Activated naive CD8-positive, alpha-beta T cell treated with anti-CD3 and anti-CD28 coated beads for 36 hours (primary cell): ENCODE measurements around the gene FRMPD1. TPM values are rescaled to one million over a fixed set of nuclear protein-coding genes. Genes with fewer than 3 reads are reported as not detected.
"Not testable (repeated sequence)": the region's sequence is repeated elsewhere in the genome, so short reads cannot be mapped to it uniquely, and the experiment has no call there.

Source experiments
- DNase-seq: peaks from one replicate; pipeline ENCODE4 v3.0.0; 2021
- H3K27ac Mint-ChIP-seq: one replicate; pipeline ENCODE4 v1.8.0; 2022; ENCODE audit warnings: mild to moderate bottlenecking, moderate library complexity, mixed read lengths
- H3K27me3 Mint-ChIP-seq: one replicate; pipeline ENCODE4 v1.8.0; 2022; ENCODE audit warnings: mild to moderate bottlenecking, mixed read lengths
- H3K36me3 Mint-ChIP-seq: one replicate; pipeline ENCODE4 v1.8.0; 2021; ENCODE audit warnings: mild to moderate bottlenecking, mixed read lengths
- H3K4me1 Mint-ChIP-seq: one replicate; pipeline ENCODE4 v1.8.0; 2021; ENCODE audit warnings: mixed read lengths
- H3K4me3 Mint-ChIP-seq: one replicate; pipeline ENCODE4 v1.8.0; 2022; ENCODE audit warnings: mild to moderate bottlenecking, moderate library complexity, mixed read lengths
- H3K9me3 Mint-ChIP-seq: one replicate; pipeline ENCODE4 v1.8.0; 2022; ENCODE audit warnings: mixed read lengths
- total RNA-seq, 2 experiments: library from RNA; stranded (reverse); gene quantifications; one replicate each; pipeline ENCODE4 v1.2.3, GENCODE V29; 2021

Gene FRMPD1
- total RNA-seq, 2 experiments from 2014 or later, result not detected

DNA sequence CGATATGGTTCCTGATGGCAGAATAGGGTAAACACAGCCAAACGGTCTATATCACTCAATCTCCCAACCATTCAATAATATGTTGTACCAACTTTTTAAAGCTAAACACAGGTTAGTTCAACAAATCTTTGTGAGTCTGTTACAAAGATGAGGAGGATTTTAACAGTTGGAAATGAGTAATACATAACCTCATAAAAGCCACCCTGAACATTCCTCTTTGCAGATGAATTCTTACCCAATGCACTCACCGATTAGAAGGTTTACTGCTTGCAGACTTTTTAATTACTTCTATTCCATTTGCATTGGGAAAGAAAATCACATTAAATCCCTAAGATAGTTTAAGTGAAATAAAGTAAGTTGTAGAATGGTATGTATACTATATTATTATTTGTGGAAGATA is 79.5 kb downstream of the FRMPD1 start:
- Mint-ChIP-seq H3K9me3 (no peaks in the 10 kb centered on the region), H3K27me3 (no peaks in the 10 kb centered on the region), H3K36me3 (no peaks in the 10 kb centered on the region), H3K27ac (no peak overlapping the region), H3K4me3 (no peak overlapping the region), H3K4me1 (no peaks in the 10 kb centered on the region)
- no peak for DNase-seq

DNA sequence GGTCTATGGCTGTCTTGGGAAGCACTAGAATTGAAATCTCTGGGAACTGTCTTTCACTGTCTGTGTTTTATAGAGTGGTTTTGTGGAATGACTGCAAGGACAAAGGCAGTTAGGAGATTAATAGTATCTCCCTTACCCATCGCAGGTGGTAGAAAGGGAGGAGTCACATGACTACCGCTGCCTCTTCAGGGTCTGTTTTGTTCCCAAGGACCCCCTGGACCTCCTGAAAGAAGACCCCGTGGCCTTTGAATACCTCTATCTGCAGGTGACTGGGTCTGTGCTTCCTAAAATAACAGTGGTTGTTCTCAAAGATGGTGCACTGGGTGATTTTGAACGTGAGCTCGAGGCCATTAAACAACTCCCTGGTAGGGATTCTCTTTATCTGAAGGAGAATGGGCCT is 80.1 kb downstream of the FRMPD1 start:
- Mint-ChIP-seq H3K4me3 (no peak overlapping the region), H3K4me1 (no peaks in the 10 kb centered on the region), H3K27me3 (no peaks in the 10 kb centered on the region), H3K36me3 (no peaks in the 10 kb centered on the region), H3K27ac (no peak overlapping the region), H3K9me3 (no peaks in the 10 kb centered on the region)
- DNase-seq, result no peak

DNA sequence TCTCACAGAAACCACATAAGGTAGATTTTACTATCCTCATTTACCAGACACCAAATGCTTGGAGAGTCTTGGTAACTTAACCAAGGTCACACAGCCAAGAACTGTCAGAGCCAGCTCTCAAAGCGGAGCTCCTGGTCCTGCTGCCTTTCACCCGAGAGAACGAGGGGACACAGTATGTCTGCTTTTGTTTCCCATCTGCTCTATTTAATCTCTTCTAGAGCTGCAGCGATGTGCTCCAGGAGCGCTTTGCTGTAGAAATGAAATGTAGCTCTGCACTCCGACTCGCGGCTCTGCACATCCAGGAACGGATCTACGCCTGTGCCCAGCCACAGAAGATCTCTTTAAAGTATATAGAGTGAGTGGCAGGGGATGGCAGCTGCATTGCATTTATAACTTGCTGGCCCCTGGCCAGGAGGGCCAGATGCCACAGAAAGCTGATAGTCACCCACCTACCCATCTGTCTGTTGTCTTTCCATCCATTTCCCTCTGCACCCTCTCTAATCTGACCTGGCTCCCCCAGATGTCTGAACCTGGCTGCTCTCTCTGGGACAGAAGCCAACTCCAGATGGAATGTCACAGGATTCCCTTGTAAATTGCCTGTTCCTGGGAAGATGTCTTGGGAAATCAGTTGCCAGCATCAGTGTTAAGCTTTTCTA is 81.5 kb downstream of the FRMPD1 start:
- H3K4me1 Mint-ChIP-seq, result no peaks in the 10 kb centered on the region
- no peaks in the 10 kb centered on the region for H3K36me3 Mint-ChIP-seq
- no peaks in the 10 kb centered on the region for H3K9me3 Mint-ChIP-seq
- DNase-seq, result no peak
- H3K27ac Mint-ChIP-seq, result no peak overlapping the region
- H3K27me3 Mint-ChIP-seq, result no peaks in the 10 kb centered on the region
- H3K4me3 Mint-ChIP-seq, result no peak overlapping the region

DNA sequence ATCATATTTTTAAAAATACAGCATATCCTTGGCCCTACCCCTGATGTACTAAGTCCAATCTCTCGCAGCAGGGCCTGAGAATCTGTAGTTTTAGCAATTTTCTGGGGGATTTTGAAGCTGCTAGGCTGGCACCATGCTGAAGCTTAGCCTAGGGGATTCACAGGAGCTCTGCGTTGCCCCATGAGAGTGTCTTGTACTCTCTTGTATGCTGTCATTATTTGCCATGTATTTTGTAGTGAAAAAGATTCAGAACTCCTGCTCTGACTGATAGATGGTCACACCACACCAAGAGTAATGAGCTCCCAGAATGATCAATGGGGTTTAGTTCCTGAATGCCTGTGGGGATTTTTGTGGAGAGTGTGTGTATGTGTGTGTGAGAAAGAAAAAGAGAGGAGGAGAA is 82.2 kb downstream of the FRMPD1 start:
- no peaks in the 10 kb centered on the region for H3K4me1 Mint-ChIP-seq
- no peak overlapping the region for H3K27ac Mint-ChIP-seq
- H3K27me3 Mint-ChIP-seq, result no peaks in the 10 kb centered on the region

DNA sequence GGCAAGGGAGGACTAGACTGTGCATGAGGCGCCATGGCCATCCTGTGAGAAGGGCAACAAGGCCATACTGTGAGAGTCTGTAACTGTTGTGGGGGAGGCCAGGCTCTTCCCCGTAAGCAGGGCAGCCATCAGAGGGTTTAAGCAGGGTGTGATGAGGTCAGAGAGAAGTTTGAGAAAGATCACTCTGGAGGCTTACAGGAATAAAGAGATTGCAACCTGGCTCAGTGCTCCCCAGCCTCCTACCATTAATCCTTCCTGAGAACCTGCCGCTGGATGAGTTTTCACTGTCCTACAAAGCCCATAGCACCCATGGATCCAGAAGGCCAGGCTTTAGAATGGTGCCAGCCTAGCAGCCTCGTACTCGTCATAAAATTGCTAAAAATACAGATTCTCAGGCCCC is 88.5 kb downstream of the FRMPD1 start:
- H3K4me1 Mint-ChIP-seq, result no peaks in the 10 kb centered on the region
- DNase-seq, result no peak
- H3K27me3 Mint-ChIP-seq, result no peaks in the 10 kb centered on the region
- H3K4me3 Mint-ChIP-seq, result no peak overlapping the region
- H3K27ac Mint-ChIP-seq, result no peak overlapping the region
- H3K36me3 Mint-ChIP-seq, result no peaks in the 10 kb centered on the region
- H3K9me3 Mint-ChIP-seq, result no peaks in the 10 kb centered on the region

More for the DNA sequence above, 82.2 kb downstream of the FRMPD1 start:
- DNase-seq, result no peak
- H3K9me3 Mint-ChIP-seq, result no peaks in the 10 kb centered on the region
- no peak overlapping the region for H3K4me3 Mint-ChIP-seq
- no peaks in the 10 kb centered on the region for H3K36me3 Mint-ChIP-seq

DNA sequence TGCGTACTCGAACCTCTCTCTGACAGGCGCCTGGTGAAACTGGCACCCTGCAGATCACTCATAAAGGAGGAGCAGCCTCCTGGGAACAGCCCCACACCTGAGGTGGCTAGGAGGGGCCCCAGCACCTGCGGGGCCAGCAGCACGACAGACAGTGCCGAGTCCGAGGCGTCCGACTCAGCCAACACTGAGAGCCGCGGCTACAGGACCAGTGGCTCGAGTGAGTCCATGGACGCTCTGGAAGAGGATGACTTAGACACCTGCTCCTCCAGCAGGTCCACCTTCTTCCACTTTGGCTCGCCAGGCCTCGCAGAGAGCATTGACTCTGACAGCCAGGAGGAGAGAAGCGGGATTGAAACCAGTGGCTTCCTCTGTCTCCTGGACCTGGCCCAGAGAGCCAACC is 89.4 kb downstream of the FRMPD1 start:
- no peak overlapping the region for H3K27ac Mint-ChIP-seq
- no peaks in the 10 kb centered on the region for H3K27me3 Mint-ChIP-seq
- no peak for DNase-seq
- no peak overlapping the region for H3K4me3 Mint-ChIP-seq
- H3K36me3 Mint-ChIP-seq, result no peaks in the 10 kb centered on the region
- H3K9me3 Mint-ChIP-seq, result no peaks in the 10 kb centered on the region
- no peaks in the 10 kb centered on the region for H3K4me1 Mint-ChIP-seq

DNA sequence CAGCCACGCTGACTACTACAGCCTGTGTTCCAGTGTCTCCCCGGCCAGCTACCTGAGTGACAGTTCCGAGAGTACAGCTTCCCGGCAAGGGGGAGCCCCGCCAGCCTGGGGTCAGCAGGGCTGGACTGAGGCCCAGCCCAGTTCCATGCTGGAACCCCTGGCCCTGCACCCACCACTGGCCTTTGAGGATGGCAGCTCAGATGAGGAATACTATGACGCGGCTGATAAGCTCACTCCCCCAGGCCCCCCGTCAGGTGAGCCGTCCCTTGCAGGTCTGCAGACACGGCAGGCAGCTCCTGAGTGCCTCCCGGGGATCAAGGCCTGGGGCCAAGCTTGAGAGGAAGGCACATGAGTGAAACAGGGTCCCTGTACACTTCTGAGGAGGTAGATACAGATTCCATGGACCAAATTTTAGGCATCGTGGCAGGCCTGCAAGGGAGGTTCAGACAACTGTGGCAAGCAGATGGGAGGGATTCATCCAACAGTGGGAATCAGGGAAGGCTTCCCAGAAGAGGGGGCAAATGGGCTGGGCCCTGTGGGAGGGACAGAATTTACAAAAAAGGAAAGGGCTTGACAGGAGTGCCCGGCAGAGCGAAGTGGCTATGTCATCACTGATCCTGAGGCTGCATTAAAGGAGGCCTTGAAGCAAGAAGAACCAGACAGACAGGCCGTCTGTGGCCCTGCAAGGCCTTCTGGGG is 90.0 kb downstream of the FRMPD1 start:
- Mint-ChIP-seq H3K27ac (no peak overlapping the region), H3K4me1 (no peaks in the 10 kb centered on the region), H3K9me3 (no peaks in the 10 kb centered on the region), H3K27me3 (no peaks in the 10 kb centered on the region), H3K36me3 (no peaks in the 10 kb centered on the region), H3K4me3 (no peak overlapping the region)
- DNase-seq, result no peak

DNA sequence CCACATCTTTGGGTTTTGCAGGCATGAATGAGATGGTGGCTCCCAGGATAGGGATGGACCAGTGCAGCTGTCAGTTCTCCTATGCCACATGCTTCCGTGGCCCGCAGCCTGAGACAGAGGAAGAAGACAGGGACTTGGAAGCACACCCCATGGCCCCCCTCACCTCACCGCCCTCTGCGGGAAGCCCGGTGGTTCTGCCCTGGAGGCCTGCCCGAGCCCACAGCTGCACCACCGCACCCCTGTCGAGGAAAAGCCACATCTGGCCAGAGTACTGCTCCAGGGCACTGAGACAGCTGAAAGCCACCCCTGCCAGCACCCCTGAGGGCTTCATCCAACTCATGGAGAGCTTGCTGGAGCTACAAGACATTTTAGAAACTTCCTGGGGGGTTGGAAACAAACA is 95.2 kb downstream of the FRMPD1 start:
- no peak for DNase-seq
- no peak overlapping the region for H3K27ac Mint-ChIP-seq
- no peaks in the 10 kb centered on the region for H3K9me3 Mint-ChIP-seq
- H3K36me3 Mint-ChIP-seq, result no peaks in the 10 kb centered on the region
- H3K27me3 Mint-ChIP-seq, result no peaks in the 10 kb centered on the region
- H3K4me3 Mint-ChIP-seq, result no peak overlapping the region
- H3K4me1 Mint-ChIP-seq, result peaks cover 3% of the 10 kb centered on the region

DNA sequence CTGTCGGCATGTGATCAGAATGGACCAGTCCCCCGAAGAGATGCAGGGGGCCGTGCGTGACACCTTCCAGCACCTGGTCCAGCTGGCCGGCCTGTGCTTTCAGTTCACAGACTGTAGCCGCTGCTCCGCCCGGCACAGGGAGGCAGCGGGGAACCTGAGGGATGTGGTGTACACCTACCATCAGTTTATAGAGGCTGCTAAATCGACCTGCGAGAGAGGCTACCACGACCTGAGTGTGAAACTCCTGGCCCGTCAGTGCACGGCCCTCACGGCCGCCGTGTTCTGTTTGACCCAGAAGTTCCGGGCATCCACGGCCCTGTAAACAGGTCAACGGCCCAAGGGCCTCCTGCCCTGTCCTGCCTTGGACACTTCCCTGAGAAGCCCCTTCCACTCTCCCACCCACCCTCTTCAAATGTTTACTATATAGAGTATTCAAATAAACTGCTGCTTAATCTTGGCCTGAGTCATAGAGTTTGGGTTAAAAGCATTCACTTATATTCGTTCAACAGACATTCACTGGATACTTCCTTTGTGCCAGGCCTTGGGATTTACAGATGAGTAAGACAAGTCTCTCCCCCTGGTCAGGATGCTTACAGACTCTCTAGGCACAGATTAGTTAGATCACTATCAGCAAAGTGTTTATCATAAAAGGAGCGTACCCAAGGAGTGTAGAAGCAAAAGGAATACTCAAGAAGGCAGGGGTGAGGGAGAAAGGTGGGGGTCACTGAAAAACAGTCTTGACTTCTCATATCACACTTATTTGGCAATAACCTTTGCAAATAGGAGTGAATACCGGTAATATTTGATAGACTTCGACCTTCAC is 95.9 kb downstream of the FRMPD1 start:
- Mint-ChIP-seq H3K27ac (no peak overlapping the region), H3K4me3 (no peak overlapping the region), H3K9me3 (no peaks in the 10 kb centered on the region), H3K36me3 (no peaks in the 10 kb centered on the region), H3K4me1 (peaks cover 3% of the 10 kb centered on the region), H3K27me3 (no peaks in the 10 kb centered on the region)
- DNase-seq, result no peak

DNA sequence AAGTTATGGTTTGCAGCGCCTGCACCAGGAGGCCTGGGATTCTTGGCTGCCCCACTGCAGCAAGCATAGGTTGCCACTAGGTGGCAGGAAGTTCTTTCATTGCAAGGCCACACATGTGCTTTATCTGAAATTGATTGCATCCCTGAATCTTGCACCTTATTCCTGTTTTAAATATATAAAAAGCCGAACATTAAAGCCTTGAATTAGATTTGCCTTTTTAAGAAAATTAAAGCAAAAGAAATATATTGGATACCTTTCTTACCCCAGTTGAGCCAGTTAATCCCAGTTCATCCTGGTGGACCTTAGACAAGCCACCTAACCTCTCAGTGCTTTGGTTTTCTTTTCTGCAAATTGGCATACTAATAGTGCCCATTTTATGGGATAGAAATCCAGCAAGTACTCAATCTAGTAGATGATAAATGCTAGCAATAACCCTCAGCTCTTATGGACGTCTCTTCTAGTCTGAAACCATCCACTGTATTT is 96.6 kb downstream of the FRMPD1 start:
- Mint-ChIP-seq H3K36me3 (no peaks in the 10 kb centered on the region), H3K4me3 (no peak overlapping the region), H3K4me1 (peaks cover 3% of the 10 kb centered on the region), H3K27ac (no peak overlapping the region), H3K27me3 (no peaks in the 10 kb centered on the region), H3K9me3 (no peaks in the 10 kb centered on the region)
- DNase-seq, result peak; percentile 51

DNA sequence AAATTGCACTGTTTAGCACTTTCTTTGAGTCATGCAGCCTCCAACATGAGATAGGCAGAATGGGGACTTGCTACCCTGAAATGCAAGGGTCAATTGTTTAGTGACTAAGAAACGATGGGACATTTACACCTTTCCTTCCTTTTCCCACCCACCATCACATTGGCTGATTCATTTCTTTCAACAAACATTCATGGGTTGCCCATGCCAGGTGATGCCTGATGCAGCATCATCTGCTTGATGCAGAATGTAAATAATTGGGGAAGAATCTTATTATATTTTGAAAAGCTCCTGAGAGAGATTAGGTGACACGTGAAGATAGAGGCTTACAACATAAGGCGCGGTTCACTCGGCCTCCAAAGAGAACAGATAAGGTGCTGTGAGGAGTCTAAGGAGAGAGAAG is 98.4 kb downstream of the FRMPD1 start:
- peaks cover 6% of the 10 kb centered on the region for H3K9me3 Mint-ChIP-seq
- H3K27me3 Mint-ChIP-seq, result no peaks in the 10 kb centered on the region
- no peak overlapping the region for H3K4me3 Mint-ChIP-seq
- no peak for DNase-seq
- no peak overlapping the region for H3K27ac Mint-ChIP-seq
- H3K36me3 Mint-ChIP-seq, result peaks cover 3% of the 10 kb centered on the region
- H3K4me1 Mint-ChIP-seq, result peaks cover 11% of the 10 kb centered on the region

DNA sequence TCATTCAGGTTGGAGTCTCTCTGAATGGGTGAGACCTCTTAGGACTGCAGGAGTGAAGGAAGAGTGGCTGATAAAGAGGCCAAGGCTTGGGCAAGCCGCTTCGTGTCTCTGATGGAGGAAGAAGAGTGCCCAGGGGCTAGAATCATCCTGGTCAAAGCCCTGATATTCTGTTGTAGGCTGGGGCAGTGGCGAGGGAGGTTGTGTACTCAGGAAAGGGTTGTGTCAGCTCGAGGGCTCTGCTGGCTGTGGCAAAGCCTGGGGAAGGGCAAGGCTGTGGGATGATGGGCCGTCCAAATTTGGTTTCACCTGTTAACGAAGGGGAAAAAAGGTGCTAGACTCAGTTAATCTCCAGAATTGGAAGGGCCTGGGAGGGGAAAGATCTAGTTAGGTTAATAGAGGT is 100.4 kb downstream of the FRMPD1 start:
- peaks cover 7% of the 10 kb centered on the region for H3K36me3 Mint-ChIP-seq
- no peak overlapping the region for H3K4me3 Mint-ChIP-seq
- peaks cover 22% of the 10 kb centered on the region for H3K4me1 Mint-ChIP-seq
- no peaks in the 10 kb centered on the region for H3K27me3 Mint-ChIP-seq
- DNase-seq, result no peak
- H3K9me3 Mint-ChIP-seq, result peaks cover 6% of the 10 kb centered on the region
- H3K27ac Mint-ChIP-seq, result no peak overlapping the region

DNA sequence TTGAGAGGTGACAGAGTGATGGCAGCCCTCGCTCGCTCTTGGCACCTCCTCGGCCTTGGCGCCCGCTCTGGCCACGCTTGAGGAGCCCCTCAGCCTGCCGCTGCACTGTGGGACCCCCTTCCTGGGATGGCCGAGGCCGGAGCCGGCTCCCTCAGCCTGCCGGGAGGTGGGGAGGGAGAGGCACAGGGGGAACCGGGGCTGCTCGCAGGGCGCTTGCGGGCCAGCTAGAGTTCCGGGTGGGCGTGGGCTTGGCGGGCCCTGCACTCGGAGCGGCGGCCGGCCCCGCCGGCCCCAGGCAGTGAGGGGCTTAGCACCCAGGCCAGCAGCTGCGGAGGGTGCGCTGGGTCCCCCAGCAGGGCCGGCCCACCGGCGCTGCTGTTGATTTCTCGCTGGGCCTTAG is 101.0 kb downstream of the FRMPD1 start:
- H3K27me3 Mint-ChIP-seq, H3K27ac Mint-ChIP-seq, DNase-seq, H3K4me3 Mint-ChIP-seq, H3K9me3 Mint-ChIP-seq: not testable (repeated sequence)
- Mint-ChIP-seq H3K36me3 (peaks cover 11% of the 10 kb centered on the region), H3K4me1 (peaks cover 22% of the 10 kb centered on the region)

DNA sequence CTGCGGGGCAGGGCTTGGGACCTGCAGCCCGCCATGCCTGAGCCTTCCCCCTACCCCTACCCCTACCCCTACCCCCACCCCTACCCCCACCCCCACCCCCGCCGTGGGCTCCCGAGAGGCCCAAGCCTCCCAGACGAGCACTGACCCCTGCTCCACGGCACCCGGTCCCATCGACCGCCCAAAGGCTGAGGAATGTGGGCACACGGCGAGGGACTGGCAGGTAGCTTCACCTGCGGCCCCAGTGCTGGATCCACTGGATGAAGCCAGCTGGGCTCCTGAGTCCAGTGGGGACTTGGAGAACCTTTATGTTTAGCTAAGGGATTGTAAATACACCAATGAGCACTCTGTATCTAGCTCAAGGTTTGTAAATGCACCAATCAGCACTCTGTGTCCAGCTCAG is 101.4 kb downstream of the FRMPD1 start:
- not testable (repeated sequence) for H3K27ac Mint-ChIP-seq, DNase-seq, H3K27me3 Mint-ChIP-seq, H3K9me3 Mint-ChIP-seq, H3K4me3 Mint-ChIP-seq
- Mint-ChIP-seq H3K36me3 (peaks cover 13% of the 10 kb centered on the region), H3K4me1 (peaks cover 20% of the 10 kb centered on the region)

DNA sequence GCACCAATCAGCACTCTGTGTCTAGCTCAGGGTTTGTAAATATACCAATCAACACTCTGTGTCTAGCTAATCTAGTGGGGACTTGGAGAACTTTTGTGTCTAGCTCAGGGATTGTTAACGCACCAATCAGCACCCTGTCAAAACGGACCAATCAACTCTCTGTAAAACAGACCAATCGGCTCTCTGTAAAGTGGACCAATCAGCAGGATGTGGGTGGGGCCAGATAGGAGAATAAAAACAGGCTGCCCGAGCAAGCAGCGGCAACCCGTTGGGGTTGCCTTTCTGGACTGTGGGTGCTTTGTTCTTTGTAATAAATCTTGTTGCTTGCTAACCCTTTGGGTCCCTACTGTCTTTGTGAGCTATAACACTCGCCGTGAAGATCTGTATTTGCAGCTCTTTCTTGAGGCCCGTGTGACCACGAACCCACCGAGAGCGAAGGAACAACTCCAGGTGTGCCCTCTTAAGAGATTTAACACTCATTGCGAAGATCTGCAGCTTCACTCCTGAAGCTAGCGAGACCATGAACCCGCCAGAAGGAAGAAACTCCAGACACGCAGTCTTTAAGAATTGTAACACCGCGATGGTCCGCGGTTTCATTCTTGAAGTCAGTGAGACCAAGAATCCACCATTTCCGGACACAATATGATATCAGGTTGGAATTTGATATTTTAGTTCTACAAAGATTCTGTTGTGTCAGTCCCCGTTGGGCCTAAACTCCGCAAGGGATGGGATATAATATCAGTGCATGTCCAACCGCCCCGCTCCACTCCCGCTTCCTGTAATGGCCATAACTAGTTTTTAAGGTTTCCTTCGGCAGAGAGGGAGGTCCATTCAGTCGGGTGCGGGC is 102.1 kb downstream of the FRMPD1 start:
- Mint-ChIP-seq H3K27me3 (no peaks in the 10 kb centered on the region), H3K9me3 (peaks cover 6% of the 10 kb centered on the region), H3K4me1 (peaks cover 22% of the 10 kb centered on the region), H3K27ac (peak overlapping the region; percentile 93), H3K4me3 (peak overlapping the region; percentile 91), H3K36me3 (peaks cover 17% of the 10 kb centered on the region)
- peak; percentile 33 for DNase-seq
